ENCODE data around the gene ZNF322.

Gene ZNF322

DNA sequence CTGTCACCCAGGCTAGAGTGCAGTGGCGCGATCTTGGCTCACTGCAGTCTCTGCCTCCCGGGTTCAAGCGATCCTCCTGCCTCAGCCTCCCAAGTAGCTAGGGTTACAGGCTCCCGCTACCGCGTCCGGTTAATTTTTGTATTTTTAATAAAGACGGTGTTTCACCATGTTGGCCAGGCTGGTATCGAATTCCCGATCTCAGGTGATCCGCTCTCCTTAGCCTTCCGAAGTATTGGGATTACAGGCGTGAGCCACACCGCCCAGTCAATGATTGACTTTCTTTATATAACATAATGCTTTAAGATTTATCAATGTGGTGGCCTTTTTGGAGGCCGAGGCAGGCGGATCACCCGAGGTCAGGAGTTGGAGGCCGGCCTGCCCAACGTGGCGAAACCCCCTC is 70.6 kb downstream of the ZNF322 start:
- DNase-seq = no peak

Measured in stimulated activated CD4-positive, alpha-beta T cell treated with anti-CD3 and anti-CD28 coated beads, Interleukin-15, amount 100 ng/mL, for 24 hours (primary cell).